GM20431 (cell line): ENCODE data around the gene TAL1.
"Not testable (repeated sequence)": the region's sequence is repeated elsewhere in the genome, so short reads cannot be mapped to it uniquely, and the experiment has no call there.

Experiments
- in situ Hi-C: fragments of 300-500 bp; cut with MseI, MboI; formaldehyde crosslinking; loops from one replicate; pipeline ENCODE4 v1.15.0; 2020; ENCODE audit warnings: low sequenced_read_pairs; ENCODE audit not compliant: unreplicated experiment

Gene TAL1

DNA sequence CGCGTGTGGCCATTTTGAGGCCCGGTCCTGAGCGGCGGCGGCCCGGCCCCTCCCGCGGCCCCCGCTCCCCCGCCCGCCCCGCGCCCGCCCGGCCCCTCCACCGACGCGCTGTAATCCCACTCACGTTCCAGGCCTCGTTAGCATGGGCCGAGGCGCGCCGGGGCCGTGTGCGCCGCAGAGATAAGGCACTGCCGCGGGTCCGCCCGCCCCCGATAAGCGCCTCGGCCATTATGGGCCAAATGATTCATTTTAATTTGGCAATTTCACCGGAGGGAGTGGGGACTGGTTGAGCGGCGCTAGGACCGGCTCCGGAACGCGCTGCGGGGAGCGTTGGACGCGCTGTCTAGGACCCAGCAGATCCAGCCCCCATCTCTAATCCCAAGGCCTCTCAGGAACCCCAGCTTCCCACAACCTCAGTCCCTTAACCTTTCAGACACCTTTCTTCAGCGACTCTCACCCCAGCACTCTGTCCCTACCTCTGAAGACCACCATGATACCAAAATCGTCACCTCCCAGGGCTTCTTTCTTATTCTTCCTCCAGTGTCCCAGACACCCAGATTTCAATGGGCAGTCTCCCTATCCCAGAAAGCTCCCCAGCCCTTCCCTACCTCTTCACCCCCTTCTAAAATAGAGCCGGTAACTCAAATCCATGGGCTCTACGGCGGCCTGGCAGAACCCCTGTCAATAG lies at the start of gene TAL1:
TSS of gene TAL1 (minus strand) at position 39 of the 688 bp plus-strand sequence. CDS start 6,337 bp downstream, outside the sequence.
- in situ Hi-C loops: no loop called here

- in situ Hi-C loops: no loop called here
Measured at GRCh38 chr1:47280142-47280541, 48.1 kb upstream of the TAL1 start.

- in situ Hi-C loops: no loop called here
Measured at GRCh38 chr1:47276850-47277249, 44.8 kb upstream of the TAL1 start.

DNA sequence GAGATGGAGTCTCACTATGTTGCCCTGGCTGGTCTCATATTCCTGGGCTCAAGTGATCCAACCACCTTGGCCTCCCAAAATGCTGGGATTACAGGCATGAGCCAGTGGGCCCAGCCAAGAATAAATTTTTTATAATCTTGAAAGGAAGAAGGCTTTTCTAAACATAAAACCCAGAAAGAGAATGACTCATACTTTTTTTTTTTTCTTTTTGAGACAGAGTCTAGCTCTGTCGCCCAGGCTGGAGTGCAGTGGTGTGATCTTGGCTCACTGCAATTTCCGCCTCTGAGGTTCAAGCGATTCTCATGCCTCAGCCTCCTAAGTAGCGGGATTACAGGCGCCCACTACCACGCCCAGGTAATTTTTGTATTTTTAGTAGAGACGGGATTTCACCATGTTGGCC lies 43.8 kb upstream of the TAL1 start:
- in situ Hi-C loops: not testable (repeated sequence)

- in situ Hi-C loops: not testable (repeated sequence)
Measured at GRCh38 chr1:47265529-47265928, 33.5 kb upstream of the TAL1 start.

DNA sequence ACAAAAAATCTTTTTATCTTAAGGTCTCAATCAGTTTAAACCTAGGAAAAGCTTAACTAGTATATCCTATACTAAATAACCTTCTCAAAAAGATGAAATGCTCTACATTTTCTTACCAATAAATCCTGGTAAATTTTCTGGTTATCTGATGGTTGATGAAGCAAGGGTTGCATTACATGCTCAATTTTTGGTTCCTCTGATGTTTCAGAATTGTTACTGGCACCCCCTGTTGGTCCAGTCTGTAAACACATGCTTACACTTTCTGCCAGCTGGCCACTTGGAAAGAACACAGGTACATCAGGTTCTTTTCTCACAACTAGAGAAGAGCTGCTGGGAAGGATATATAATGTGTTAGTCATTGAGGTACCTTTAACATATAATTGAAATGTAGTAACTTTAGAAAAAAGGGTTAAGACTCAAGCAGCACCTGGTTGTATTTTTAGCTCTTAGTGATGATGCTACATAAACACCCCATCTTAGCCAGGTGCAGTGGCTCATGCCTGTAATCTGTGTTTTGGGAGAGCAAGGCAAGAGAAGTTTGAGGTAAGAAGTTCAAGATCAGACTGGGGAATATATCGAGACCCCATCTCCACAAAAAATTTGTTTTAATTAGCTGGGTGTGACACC lies 30.9 kb upstream of the TAL1 start:
- in situ Hi-C loops: no loop called here

- in situ Hi-C loops: no loop called here
Measured at GRCh38 chr1:47257224-47257623, 25.2 kb upstream of the TAL1 start.

DNA sequence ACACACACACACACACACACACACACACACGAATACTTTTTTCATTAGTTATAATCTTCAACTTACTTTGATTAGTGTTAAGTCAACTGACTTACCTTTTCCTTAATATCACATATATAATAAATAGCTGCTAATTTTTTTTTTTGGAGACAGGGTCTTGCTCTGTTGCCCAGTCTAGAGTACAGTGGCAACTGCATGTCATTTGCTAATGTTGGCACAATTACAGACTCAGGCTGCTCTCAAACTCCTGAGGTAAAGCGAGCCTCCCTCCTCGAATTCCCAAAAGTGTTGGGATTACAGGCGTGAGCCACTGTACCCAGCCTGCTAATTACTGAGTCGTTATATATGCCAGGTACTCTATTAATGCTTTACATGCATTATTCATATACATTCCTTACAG lies 20.8 kb upstream of the TAL1 start:
- in situ Hi-C loops: no loop called here

- in situ Hi-C loops: no loop called here
Measured at GRCh38 chr1:47252369-47252768, 20.3 kb upstream of the TAL1 start.

DNA sequence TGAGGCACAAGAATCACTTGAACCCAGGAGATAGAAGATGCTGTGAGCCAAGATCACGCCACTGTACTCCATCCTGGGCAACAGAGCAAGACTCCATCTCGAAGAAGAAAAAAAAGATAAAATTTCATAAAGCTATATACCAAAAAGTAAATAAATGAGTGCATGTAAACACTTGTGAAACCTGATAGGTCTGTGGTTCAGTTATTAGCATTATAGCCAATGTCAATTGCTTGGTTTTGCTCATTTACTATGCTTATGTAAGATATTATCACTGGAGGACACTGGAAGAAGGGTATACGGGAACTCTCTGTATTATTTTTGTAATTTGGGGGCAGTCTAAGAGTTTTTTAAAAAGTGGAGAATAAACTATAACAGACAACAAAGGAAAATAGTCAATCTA lies 17.7 kb upstream of the TAL1 start:
- in situ Hi-C loops: no loop called here

DNA sequence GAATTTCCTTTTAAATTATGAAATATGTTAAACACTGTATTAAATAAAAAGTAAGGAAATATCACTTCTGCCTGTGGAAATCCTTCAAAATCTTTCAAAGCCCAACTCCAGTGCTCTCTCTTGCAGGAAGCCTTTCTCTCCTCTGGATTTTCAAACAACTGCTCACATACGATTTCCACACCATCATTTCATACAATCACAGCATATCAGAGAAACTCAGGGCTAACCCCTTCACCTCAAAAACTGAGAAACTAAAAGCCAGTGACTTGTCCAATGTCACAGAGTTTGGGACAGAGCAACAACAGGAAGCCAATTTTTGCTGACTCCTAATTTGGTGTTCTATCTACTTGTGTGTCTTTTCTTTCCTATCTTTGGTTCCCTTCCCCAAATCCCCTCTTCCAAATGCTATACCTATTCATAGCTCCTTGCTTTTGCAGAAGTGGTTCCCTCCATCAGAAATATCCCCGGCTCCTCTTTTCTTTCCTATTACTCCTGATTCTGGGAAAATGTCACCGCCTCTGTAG lies 12.4 kb upstream of the TAL1 start:
- in situ Hi-C loops: no loop called here

DNA sequence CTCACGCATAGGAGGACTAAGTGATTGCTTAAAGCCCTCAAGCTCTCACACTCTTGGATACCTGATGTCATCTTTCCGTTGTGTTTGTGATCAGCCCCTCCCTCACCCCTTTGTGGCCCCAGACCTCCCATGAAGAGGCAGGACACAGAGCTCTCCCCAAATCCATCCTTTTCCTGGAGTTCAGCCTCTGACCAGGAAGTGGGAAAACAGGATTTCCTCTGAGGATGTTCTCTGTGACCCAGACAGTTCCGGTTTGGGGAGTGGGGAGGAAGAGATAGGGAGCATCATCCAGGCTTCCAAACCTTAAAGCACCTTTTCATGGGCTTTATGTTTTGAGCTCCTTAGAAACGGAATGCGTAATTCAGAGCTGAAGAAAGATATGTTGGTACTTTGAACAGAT lies 11.9 kb upstream of the TAL1 start:
- in situ Hi-C loops: no loop called here

- in situ Hi-C loops: no loop called here
Measured at GRCh38 chr1:47241114-47242113, 9.4 kb upstream of the TAL1 start.

GRCh38 chr1:47238935-47239592 lies 7.0 kb upstream of the TAL1 start:
- in situ Hi-C loops: no loop called here

DNA sequence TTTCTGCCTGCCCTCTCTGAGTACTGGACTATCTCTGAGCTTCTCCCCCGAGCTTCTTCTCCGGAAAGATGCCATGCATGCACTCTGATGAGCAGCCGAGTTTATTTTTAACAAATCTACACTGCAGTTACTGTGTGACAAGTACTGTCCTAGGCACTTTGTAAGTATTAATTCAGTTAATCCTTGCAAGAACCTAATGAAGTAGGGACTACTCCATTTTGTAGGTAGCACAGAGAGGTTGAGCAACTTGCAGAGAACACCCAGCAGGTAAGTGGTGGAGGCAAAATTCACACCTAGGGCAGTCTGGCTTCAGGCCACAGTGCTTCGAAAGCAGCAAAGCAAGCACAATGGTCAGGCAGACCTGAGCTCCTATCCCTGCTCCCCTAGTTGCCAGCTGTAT lies 3.8 kb upstream of the TAL1 start:
- in situ Hi-C loops: no loop called here

DNA sequence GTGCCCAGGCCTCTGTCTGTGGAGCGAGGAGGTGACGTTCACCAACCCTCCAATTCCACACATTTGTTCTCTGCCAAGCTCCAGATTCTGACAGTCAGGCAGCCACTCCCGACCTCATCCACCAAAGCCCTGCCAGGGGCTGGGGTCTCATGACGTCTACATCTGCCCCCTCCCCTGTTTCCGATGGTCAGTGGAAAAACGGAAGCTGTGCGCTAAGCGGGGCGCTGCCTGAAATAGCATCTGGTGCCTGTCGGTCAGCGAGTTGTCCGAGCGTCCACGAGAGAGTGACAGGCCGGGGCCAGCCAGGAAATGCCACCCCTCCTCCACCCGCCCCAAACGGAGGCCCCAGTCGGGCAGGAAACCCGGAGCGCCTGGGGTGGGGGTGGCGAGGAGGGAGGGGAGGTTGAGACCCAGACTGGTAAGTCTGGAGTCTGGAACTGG lies 3.2 kb upstream of the TAL1 start:
- in situ Hi-C loops: no loop called here

GRCh38 chr1:47233186-47233585 lies 1.2 kb upstream of the TAL1 start:
- in situ Hi-C loops: no loop called here

- in situ Hi-C loops: no loop called here
Measured at GRCh38 chr1:47231301-47232186, 481 bp downstream of the TAL1 start.

DNA sequence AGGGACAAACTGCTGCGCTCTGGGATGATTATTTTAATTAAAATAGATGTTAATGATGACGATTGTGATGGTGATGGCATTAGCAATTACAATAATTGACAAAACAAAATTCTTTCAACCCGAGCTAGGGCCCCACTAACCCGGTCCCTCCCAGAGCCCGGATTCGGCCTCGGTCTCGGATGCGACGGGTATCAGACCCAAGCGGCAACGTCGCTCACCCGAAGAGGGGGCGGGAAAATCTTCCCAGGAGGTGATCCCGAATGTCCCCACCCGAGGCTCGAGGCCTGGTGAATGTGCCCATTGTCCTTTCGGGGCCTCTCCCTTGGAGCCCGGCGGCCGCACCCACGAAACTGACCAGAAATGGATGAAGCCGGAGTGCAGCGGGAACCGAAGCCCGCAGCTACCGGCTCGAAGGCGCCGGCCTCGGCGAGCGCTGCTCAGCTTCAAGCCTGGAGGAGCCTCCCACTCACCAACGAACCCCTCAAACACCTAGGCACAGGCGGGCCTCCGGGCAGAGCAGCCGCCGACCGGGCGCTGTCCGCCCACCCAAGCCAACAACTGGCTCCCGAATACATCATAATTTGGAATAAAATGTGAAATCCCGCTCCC lies 1.2 kb downstream of the TAL1 start:
- in situ Hi-C loops: no loop called here
